ENCODE results near the gene CLCN1. TPM values are rescaled to one million over a fixed set of nuclear protein-coding genes. Genes with fewer than 3 reads are reported as not detected.

CLCN1 gene
- polyA plus RNA-seq, 2 of the 4 experiments (the other 2 are of a cell fraction): 0.08 TPM; not detected in 1

DNA sequence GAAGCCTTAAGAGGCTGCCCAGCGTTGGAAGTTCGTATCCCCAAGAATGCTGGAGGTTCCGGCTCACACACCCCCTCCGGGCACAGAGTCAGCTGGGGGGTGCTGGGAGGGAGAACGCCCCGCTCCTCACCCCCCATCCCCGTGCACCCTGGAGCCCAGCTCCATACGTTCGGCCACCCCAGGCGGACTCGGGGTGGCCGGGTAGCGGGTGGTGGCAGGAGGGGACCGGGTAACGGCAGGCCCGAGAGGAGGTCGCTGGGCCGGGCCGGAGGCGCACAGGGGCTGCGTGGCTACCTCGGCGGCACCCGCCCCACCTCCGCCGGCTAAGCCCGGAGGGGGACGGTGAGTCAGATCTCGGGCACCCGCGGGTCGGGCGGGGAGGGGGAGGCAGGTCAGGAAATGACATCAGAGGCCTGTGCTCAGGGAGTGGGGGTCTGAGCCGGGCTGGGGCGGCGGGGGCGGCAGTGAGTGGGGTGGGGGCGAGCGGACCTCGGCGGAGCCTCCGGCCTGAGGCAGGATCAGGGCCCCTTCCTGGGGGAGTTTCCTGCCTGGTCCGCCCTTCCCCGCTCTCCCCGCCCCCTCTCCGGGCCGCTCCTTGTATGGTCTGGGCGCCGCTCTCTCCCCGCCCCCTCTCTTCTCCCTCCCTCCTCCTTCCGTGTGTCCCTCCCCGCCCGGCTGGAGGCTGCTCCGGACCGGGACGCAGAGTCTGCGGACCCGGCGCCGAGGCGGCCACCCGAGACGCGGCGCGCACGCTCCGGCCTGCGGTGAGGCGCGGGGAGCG lies 64.9 kb downstream of the CLCN1 start, which contains the start of gene ZYX (continued):
- TF ChIP-seq REST (IDR thresholded peaks at IDR 0.05) (no peak), JUNB (IDR thresholded peaks at IDR 0.05) (peak; percentile 38; the same call in 1 of the 2 replicates), MAX (IDR thresholded peaks at IDR 0.05) (peak; percentile 46), JUN (IDR thresholded peaks at IDR 0.05) (peak; percentile 46 to 92; a peak in 4 of 5 replicates), POLR2A (IDR thresholded peaks at IDR 0.05; ENCODE audit: low read length) (peak; percentile 91), ZNF302 (CRISPR knock-in tag; IDR thresholded peaks at IDR 0.05) (no peak), CBX8 (IDR thresholded peaks at IDR 0.05) (no peak), HOXB13 (CRISPR knock-in tag; IDR thresholded peaks at IDR 0.05; ENCODE audit: low read depth) (no peak), SMC3 (IDR thresholded peaks at IDR 0.05) (0 out of 3 replicates have a peak, but pooled peaks have one; percentile 7), EP300 (IDR thresholded peaks at IDR 0.05) (0 out of 5 replicates have a peak, but pooled peaks of 1 of the 2 experiments have one; percentile 45), RCOR1 (IDR thresholded peaks at IDR 0.05; ENCODE audit: low read depth, low read length) (no peak)

DNA sequence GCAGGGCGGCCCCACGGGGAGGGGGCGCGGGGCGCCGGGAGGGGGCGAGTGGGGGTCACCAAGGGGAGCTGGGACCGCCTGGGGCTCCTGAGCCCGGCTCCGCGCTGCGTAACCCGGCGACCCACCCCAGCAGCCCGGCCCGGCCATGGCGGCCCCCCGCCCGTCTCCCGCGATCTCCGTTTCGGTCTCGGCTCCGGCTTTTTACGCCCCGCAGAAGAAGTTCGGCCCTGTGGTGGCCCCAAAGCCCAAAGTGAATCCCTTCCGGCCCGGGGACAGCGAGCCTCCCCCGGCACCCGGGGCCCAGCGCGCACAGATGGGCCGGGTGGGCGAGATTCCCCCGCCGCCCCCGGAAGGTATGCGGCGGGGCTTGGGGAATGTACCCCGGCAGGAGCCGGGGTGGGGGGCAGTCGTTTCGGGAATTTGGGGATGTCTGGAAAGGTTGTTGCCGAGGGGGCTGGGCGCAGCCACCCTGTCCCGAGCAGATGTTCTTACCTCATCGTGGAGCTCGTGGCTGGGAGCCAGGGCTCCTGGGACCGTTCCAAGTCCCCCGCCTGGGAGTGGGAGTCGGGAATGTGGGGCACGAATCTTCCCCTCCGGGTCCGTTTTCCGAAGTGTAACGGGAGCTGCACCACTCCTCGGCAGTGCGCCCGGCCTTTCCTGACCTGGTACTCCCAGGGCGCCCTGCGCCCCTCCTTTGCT lies 65.7 kb downstream of the CLCN1 start:
- Histone ChIP-seq H3K4me2 (peak overlapping the region; percentile 83), H3K4me3 (peak overlapping the region; percentile 100), H3K4me1 (peaks cover 47% of the 10 kb centered on the region), H3K27ac (peak overlapping the region; percentile 99 to 100), H3K9me3 (no peaks in the 10 kb centered on the region)
- ATAC-seq (peak; percentile 0 to 2; a peak in 2 of 6 replicates), DNase-seq (ENCODE audit: low read depth in 1 of 2, low spot score in 1 of 2) (peak in 1 of 2 experiments; percentile 50), FAIRE-seq (no peak)
- TF ChIP-seq MAZ (IDR thresholded peaks at IDR 0.05; ENCODE audit: borderline replicate concordance, low read depth, low read length): no peak
- TF ChIP-seq JUN (IDR thresholded peaks at IDR 0.05): peak in 1 of 2 experiments; percentile 19; a peak in 2 of 5 replicates
- POLR2A ChIA-PET: interaction anchor here (0.6 kb wide), 2 partner anchors 11 to 34 kb away, joined by 3 read pairs; no protein-coding TSS in a partner anchor
- 0% methylated on average over 6 of the region's 64 CpGs for WGBS (ENCODE audit: missing lambda C conversion rate)
- CTCF ChIA-PET: interaction anchor here (0.9 to 3.0 kb wide), 3 partner anchors 21 to 141 kb away, joined by 3 to 24 read pairs (median 3); no protein-coding TSS in a partner anchor

- H3K4me2 ChIP-seq: peak overlapping the region; percentile 83
- ChIA-PET CTCF (interaction anchor here (0.9 to 3.0 kb wide), 3 partner anchors 20 to 141 kb away, joined by 3 to 24 read pairs (median 18); no protein-coding TSS in a partner anchor), POLR2A (interaction anchor here (0.6 kb wide), 1 partner anchor 10 kb away, joined by 3 read pairs; no protein-coding TSS in a partner anchor)
- TF ChIP-seq MAZ (IDR thresholded peaks at IDR 0.05; ENCODE audit: borderline replicate concordance, low read depth, low read length): no peak
- no peak for TF ChIP-seq EP300 (IDR thresholded peaks at IDR 0.05)
- no peak for TF ChIP-seq KDM1A (IDR thresholded peaks at IDR 0.05; ENCODE audit: low read depth)
- no peak for TF ChIP-seq CEBPB (IDR thresholded peaks at IDR 0.05)
- TF ChIP-seq CBX2 (IDR thresholded peaks at IDR 0.05; ENCODE audit: borderline replicate concordance, low read depth): no peak
- TF ChIP-seq ZSCAN20 (CRISPR knock-in tag; IDR thresholded peaks at IDR 0.05): no peak
- no peak for TF ChIP-seq ZNF302 (CRISPR knock-in tag; IDR thresholded peaks at IDR 0.05)
- no peak for TF ChIP-seq ESRRA (IDR thresholded peaks at IDR 0.05; ENCODE audit: borderline replicate concordance, low read length)
- TF ChIP-seq MAX (IDR thresholded peaks at IDR 0.05): no peak
- no peak for TF ChIP-seq JUNB (IDR thresholded peaks at IDR 0.05)
- FAIRE-seq: no peak
- ATAC-seq: no peak
- H3K4me3 ChIP-seq: peak overlapping the region; percentile 100
- peak overlapping the region; percentile 99 to 100 for H3K27ac ChIP-seq
- no peaks in the 10 kb centered on the region for H3K9me3 ChIP-seq
- WGBS (ENCODE audit: missing lambda C conversion rate): 68% methylated on average over 3 of the region's 21 CpGs
- no peak for DNase-seq (ENCODE audit: low read depth in 1 of 2, low spot score in 1 of 2)
- H3K4me1 ChIP-seq: peaks cover 50% of the 10 kb centered on the region
Measured at GRCh38 chr7:143382126-143382790, 66.3 kb downstream of the CLCN1 start.
